Cardiac septum (tissue), 1 donor: ENCODE results near the gene SAMD4B. TPM values are rescaled to one million over a fixed set of nuclear protein-coding genes. Genes with fewer than 3 reads are reported as not detected.

ENCODE experiments used
- DNase-seq: peaks from one replicate; pipeline ENCODE4 v3.0.0-alpha.2; 2020; ENCODE audit warnings: low spot score
- intact Hi-C: fragments of 100-400 bp; cut with DNase I; formaldehyde crosslinking; loops from one replicate; pipeline ENCODE4 v1.14.0; 2022
- total RNA-seq: library from RNA; stranded (reverse); fragmentation: NEBNext Ultra II Directional; extraction: Animal tissue kit (Norgen Biotek cat#: 25700); gene quantifications from one replicate; pipeline ENCODE4 v1.2.1, GENCODE V29; 2021
- donor health status: DM: no; HTN: no; CAD: no.

SAMD4B gene
- total RNA-seq, 1 donor from 2014 or later, result 65.8 TPM

DNA sequence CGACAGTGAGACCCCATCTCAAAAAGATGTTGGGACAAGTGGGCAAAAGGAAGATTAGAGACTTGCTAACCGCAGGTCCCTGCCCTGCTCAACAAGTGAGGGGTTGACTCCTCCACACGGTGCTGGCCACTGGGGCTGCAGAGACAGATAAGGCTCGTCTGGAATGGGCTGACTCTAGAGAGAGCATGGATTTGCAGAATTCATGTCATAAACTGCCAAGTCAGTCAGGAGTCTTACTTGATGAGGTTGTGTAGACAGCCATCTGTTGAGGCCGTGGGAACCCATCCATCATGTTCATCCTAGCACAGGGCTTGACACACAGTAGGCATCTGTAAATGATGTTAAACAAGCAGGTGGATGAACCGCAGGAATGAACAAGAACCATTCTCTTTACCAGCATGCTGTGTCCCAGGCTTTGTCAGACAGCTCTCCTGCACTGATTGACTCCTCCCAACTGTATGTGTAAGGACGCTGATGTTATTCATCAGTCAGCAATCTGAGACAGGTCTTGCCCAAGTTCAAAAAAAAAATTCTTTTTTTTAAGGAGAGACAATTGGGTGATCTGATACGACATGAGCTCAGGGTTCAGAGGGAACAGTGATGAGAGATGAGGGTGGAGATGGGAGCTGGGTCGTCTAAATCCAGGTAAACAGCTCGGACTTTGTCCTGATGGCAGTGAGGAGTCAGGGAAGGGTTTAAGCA is 39.8 kb downstream of the SAMD4B start:
- intact Hi-C loops, result no loop called here
- no peak for DNase-seq

DNA sequence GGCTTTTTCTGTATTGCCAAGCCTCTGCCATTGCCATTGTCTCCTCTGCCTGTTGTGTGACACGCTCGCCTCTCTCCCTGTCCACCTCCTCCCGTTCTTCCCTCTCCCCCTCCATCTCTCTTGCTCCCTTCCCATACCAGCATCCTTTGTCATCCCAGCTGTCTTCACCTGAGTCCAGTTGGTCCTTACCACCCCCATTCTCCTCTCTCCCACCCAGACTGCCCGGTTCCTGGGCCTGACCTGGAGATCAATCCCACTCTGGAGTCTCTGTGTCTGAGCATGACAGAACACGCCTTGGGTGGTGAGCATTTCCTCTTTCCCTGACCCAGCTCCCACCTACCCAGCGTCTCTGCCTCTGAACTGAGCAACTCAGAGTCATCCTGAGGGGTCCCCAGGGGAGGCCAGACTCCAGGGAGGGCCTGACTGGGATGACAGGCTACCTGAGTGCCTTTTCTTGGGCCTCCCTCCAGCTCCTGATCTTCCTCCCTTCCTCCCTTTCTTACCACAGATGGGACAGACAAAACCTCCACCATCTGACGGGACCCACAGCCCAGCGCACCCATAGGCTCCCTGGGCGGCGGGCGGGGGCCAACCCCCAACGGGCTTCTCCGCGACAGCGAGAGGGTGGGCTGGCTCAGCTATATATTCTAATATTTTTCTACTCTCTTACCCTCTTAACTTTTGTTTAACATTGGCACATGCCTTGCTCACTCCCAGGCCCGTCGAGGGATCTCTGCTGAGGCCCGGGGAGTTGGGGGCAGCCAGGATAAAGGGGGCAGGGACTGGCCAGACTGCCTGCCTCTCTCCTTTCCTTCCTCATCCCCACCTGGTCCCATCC is 41.0 kb downstream of the SAMD4B start:
- intact Hi-C loops, result no loop called here
- no peak for DNase-seq

DNA sequence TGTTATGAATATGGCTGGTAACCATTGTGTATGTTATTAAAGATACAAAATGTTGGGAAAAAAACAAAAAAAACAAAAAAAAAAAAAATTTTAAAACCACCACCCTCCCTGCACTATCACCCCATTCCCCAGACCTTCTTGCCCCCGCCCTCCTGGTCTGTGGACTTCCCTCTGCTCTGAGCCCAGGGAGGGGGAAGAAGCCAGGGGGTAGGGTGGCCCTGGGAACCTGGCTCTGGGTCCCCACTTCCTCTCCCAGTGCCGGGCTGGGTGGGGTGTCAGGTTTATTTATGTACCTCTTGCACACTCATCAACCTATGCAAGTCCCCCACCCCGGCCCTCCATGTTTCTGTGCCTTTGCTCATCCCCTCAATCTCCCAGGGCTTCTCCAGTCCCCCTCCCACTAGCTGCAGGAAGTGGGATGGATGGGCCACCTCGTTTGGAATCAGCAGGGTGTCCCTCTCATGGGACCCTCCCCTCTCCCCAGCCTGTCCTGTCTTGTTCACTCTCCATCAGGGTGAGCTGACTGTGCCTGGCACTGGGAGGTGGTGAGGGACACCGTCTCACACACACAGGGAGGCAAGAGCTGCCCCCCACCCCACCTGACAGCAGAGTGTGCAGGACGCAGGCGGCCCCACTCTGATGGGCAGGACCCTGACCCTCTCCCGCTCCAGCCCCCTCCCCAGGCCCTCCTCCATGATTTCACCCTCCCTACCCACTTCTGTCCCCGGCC is 42.8 kb downstream of the SAMD4B start:
- DNase-seq, result no peak
- intact Hi-C loops, result no loop called here

DNA sequence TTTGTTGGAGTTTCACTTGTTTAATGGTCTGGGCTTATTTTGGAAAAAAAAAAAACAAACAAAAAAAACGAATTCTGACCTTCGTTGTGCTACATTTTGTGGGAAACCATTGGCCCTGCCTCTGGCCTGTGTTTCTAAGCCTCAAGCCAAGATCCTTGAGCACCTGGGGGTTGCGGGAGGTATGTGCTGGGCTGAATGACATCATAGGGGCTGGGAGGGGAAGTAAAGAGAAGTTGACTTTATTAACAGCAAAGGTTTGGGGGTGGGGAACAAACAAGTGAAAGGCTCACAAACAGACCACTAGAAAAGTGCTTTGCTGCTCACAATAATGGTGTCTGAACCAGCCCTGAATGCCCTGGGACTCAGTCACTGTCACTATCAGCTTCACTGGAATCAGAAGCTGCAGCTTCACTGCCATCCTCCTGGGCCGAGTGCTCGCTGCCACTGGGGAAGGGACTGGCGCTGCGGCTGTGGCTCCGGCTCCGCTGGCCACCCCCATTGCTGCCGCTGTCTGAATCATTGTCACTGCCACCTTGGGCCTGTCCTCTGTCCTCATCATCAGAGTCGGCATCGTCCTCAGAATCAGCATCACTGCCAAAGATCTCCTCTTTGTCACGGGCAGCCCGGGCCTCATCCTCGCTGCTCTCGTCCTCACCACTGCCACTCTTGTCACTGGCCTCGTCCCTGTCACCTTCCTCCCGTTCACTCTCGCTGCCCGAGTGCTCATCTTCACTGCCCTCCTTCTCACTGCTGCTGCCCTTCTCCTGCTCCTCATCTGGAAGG is 43.6 kb downstream of the SAMD4B start:
- intact Hi-C loops, result no loop called here
- no peak for DNase-seq

DNA sequence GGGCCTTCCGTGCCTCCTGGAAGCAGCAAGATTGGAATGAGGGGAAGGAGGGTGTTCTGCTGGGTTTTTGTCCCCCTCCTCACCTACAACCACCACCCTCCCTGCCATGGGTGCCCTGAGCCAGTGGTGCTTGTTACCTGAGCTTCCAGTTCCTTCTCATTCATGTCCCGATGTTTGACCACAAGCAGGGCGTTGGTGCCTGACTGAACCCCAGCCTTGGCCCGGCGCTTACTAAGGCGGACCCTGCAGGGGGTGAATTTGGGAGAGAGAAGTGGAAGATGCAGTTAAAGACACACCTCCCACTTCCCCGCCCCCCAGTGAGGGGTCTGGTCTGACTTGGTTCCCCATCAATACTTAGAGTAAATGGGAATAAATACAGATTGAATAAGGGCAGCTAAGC is 44.3 kb downstream of the SAMD4B start:
- intact Hi-C loops, result no loop called here

DNA sequence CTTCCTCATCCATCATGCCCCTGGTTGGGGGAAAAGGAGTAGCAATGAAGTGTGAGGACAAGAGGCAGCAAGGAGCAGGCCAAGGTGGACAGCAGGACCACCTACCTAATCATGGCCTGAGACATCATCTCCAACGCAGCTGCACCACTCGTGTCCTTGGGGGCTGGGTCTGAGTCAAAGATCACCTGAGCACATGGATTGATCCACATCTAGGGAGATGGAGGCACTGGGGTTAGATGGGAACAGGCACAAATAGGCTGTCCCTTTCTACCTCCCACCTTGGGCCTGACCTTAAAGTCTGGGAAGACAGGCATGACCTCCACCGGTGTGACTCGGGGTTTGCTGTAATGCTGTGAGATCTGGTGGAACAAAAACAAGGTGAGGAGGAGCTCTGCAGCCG is 46.4 kb downstream of the SAMD4B start:
- intact Hi-C loops, result no loop called here
- no peak for DNase-seq

More for the DNA sequence above, 44.3 kb downstream of the SAMD4B start:
- no peak for DNase-seq

DNA sequence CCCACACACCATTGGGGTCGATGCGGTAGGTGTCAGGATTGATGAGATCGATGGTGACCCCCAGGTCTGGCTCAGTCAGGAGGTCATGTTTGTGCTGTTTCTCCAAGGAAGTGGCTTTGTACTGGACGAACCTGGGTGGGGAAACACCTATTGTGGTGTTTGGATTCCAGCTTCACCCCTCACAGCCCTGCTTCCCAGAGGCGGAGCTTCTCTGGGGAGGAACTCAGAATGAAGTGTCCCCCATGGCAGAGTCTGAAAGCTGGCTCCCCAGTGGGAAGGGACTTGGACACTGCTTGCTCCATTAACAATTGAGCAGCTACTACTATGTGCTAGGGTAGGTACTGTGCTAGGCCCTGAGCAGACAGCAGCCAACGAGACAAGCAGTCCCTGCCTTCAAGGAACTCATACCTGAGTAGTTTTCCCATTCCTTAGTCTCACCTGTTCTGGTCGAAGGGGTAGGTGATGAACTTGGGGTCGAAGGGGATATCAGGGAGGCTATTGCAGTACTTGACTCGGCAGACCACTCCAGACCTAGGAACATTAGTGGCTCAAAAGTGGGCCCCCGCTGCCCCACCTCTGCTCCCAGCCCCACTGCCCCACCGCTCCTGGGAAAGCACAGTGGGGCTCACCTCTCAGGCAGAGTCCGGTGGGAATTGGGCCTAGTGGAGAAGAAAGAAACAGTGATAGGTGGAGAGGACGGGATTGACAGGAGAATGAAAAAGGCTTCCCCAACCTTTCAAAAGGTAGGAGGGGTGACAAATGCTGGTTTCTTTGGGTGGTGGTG is 47.6 kb downstream of the SAMD4B start:
- DNase-seq, result no peak
- intact Hi-C loops, result no loop called here

DNA sequence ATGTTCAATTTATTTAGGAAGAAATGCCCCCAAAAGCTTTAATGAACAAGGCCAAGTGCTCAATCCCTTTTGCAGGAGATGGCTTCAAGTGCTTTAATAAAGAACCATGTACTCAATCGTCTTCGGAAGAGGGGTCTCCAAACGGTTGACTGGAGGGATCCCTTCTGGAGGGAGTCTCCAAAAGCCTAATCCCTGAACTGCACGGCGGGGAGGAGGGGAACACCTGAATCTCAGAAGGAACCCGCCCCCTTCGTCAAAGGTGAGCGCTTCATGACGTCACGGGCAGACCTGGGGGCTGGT is 48.2 kb downstream of the SAMD4B start:
- no peak for DNase-seq
- intact Hi-C loops, result no loop called here

DNA sequence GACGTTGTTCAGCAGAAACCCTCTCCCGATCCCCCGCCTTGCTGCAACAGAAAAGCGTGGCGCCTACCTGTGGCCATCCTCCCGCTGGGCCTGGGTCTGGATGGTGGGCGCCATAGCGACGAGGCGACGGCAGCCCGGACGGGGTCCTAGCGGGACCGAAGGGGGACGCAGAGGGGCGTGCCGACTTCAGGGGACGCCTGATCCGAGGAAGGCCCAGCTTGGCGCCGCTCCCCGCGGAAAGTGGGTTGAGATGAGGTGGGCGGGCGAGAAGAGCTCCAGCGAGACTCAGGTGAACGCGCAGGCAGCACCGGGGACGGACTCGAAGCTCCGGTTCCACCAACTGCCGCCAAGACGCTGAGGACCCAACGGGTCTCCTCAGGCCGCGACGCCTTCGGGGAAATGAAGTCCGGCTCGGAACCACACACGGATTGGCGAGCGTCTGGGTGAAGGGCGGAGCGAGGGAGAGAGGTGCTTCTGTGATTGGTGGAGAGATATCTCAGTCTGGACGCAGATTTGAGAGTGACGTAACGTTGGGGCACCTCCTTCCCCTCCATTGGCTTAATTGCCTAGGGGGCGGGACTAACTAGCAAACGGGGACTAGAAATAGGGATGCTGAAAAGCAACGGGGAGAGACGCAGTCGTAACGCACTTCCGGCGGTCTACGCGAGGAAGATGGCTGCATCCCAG is 48.7 kb downstream of the SAMD4B start, which contains the start of the genes MED29 and PAF1:
Gene MED29, plus strand, starts transcription at position 628 of the 687 bp plus-strand sequence. Its CDS starts 45 bp downstream, at position 673.
Gene PAF1, minus strand, starts transcription at position 356 of the 687 bp plus-strand sequence. Its CDS starts 242 bp downstream, at position 114.
- intact Hi-C loops, result no loop called here
- DNase-seq, result peak; percentile 99

DNA sequence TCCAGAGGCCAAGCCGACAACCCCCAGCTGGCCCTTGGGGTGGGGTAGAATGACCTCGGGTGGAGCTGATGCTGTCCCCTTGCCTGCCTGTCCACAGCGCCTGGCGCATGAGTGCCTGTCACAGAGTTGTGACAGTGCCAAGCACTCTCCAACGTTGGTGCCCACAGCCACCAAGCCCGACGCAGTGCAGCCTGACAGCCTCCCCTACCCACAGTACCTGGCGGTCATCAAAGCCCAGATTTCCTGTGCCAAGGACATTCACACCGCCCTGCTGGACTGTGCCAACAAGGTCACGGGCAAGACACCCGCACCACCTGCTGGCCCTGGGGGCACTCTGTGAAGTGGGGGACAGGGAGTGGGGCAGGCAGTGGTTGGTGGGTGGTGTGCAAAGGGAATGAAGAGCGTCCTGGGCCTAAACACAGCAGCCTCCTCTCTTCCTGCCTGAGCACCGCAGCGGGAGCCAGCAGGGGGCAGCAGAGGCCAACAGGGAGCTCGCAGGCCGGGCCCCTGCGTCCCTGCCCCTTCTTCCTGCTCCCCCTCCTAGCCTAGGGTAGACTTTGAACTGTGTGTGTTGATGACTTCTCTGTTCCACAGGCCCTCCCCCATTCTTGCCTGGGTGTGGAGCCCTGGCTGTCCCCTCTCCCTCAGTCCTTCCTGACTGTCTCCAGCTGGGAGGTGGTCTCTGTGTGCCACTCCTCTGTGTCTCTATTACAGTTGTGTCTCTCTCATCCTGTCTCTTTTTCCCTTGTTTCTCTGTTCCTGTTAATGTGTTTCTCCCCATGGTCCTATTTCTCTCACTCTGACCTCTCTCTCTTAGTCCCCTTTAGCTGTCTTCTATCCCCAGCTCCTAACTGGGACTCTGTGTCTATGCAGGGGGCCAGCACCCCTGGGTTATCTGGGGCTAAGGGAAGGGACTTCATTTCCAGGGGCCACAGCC is 55.4 kb downstream of the SAMD4B start:
- intact Hi-C loops, result loop anchor here (2.0 to 5.0 kb wide), 2 partner anchors 13 to 135 kb away; partner anchors contain the start of gene EID2B
- DNase-seq, result peak; percentile 95

DNA sequence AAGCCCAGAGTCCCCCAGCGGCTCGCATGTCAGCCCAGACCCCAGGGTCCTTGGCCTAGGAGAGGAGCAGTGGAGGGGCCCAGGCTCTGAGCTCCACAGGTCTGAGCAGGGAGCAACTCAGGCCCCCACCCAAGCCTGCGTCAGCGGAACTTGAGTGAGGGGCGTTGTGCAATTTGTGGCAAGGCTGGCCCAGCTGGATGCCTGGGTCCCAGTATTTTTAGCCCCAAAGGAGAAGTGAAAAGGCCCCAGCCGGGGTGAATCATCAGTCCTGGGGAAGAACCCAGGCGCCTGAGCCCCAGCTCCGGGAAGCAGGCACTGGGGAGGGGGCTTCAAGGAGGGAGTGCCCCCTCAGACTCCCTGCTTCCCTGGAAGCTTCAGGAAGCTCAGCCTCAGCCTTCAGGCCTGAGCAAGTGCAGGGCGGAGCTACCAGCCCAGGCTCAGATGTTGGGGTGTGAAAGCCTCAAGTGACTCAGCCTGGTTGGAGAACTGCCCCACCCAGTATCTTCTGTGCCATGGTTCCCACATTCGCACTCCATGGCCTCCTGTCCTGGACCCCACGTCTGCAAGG is 56.2 kb downstream of the SAMD4B start:
- intact Hi-C loops, result loop anchor here (5.0 kb wide), 1 partner anchor 134 kb away; the partner anchor contains the start of gene EID2B
- peak; percentile 96 for DNase-seq

DNA sequence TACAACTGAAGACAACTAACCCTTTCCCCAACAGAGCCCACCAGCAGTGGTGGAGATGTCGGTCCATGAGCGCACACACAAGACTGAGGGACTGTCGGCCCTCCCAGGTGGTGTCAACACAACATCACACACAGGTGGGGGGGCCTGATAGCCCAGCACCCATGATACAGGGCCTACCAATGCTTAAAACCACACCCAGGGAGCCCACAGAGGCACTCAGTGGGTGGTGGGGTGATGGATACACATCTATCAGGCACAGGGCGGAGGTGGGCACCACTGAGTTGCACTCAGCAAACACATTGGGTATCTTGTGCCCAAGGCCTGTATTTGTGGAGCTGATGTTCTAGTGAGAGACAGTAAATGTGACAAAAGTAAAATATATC is 57.4 kb downstream of the SAMD4B start:
- intact Hi-C loops, result loop anchor here (5.0 kb wide), 1 partner anchor 133 kb away; the partner anchor contains the start of gene EID2B

DNA sequence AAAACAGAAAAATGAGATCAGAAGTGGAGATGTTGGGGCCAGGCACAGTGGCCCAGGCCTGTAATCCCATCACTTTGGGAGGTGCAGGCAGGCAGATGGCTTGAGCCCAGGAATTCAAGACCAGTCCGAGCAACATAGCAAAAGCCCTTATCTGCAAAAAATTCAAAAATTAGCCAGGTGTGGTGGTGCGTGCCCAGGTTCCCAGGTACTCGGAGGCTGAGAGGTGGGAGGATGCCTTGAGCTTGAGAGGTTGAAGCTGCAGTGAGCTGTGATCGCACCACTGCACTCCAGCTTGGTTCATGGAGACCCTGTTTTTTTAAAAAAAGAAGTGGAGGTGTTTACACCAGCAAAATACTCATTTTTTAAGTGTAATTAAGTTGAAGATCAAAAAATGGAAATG is 57.8 kb downstream of the SAMD4B start:
- DNase-seq, result no peak
- intact Hi-C loops, result no loop called here

More for the DNA sequence above, 57.4 kb downstream of the SAMD4B start:
- no peak for DNase-seq

DNA sequence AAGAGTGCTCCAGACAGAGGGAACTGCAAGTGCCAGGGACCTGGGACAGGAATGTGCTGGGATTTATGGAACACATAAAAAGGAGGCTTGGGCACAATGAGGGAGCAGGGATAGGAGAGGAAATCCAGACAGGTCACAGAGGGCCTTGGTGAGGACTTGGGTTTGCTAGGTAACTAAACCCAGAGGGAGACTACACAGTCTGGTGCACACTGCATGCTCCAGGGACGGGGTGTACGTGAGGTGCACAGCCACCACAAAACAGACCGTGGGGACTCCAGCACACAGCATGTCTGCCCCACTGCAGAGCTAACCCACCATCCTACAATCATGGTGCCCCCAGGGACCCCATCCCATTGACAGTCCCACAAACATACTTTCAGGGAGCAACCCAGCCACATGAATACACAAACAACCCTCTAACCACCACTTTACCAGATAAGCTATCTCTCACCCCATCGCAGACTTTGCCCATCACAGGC is 58.9 kb downstream of the SAMD4B start:
- no peak for DNase-seq

DNA sequence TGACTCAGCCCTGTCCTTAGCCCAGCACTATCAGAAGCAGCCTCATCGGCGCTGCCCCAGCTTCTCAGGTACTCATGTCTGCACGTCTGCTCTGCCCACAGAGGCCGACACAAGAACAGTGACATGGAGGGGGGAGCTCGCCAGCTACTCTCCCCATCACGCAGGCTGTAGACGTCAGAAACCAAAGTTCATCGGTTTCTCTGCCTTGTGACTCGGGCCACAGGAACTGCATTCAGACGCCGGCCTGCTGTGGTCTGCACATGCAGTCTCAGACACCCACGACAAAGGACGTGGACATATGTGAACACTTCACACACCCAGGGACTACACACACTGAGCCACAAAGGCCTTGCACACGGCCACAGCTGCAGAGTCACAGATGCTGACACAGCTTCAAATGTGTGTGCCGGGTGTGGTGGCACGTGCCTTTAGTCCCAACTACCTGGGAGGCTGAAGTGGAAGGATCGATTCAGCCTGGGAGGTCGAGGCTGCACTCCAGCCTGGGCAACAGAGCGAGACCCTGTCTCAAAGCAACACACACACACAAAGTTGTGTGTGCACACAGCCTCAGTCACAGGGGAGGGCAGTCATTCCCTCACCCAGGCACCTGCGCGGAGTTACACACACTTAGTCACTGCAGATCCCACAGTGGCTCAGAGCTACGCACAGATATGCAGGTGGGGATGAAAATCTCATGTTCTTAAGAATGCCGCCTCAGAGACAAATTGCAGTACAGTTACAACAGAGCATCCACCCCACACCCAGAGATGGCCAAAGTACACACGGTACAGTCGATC is 59.5 kb downstream of the SAMD4B start:
- no peak for DNase-seq
- intact Hi-C loops, result loop anchor here (1.0 kb wide), 1 partner anchor 10 kb away; no protein-coding TSS in a partner anchor

More for the DNA sequence above, 58.9 kb downstream of the SAMD4B start:
- intact Hi-C loops, result no loop called here
